ENCODE data around the gene OR6J1.

DNA sequence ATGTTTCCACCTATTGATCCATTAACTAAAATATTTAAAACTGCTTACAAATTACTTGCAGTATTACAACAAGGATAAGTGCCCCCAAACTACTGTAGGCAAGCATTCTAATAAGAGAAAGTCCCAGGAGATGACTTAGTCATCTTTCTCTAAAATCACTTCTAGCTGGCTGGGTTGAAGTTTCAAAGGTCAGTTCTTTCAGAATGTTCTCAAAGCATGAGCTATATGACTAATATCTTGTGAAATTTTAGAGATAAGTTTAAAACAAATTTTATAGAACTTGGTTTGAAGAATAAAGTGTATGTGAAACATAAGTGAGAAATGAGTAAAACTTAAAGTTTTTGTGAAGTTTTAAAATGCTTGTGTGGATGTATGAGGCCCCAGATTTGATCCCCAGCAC, 24.3 kb upstream of the OR6J1 start:
- TF ChIP-seq, protein P1, sequence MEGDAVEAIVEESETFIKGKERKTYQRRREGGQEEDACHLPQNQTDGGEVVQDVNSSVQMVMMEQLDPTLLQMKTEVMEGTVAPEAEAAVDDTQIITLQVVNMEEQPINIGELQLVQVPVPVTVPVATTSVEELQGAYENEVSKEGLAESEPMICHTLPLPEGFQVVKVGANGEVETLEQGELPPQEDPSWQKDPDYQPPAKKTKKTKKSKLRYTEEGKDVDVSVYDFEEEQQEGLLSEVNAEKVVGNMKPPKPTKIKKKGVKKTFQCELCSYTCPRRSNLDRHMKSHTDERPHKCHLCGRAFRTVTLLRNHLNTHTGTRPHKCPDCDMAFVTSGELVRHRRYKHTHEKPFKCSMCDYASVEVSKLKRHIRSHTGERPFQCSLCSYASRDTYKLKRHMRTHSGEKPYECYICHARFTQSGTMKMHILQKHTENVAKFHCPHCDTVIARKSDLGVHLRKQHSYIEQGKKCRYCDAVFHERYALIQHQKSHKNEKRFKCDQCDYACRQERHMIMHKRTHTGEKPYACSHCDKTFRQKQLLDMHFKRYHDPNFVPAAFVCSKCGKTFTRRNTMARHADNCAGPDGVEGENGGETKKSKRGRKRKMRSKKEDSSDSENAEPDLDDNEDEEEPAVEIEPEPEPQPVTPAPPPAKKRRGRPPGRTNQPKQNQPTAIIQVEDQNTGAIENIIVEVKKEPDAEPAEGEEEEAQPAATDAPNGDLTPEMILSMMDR (IDR thresholded peaks at IDR 0.05), result no peak
- TF ChIP-seq POLR2A (IDR thresholded peaks at IDR 0.05), result no peak

Data from body of pancreas (tissue), 4 donors.